ENCODE measurements around the gene SLC25A6. TPM values are rescaled to one million over a fixed set of nuclear protein-coding genes. Genes with fewer than 3 reads are reported as not detected.

Gene SLC25A6
- polyA plus RNA-seq, 1 donor from 2014 or later: 184 TPM

DNA sequence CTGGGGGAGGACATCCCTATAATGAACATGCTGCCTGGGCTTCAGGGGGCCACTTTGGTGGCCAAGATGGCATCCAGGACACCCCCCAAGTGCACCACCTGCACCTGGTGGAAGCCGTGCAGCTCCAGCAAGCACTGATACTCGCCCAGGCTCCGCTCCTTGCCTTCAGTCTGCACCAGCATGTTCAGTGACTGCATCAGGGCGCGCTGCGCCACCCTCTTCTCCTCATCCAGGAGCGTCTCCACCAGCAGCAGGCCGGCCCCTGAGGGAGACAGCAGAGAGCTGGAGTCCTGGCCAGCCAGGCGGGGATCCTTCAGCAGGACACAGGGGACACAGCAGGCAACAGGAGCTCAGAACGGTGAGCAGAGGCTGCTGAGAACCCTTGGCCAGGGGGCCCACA, 11.3 kb upstream of the SLC25A6 start:
- no peaks in the 10 kb centered on the region for H3K9me3 ChIP-seq (ENCODE audit: low read length)
- no peaks in the 10 kb centered on the region for H3K9me2 ChIP-seq (ENCODE audit: insufficient read depth, low read length)
- no peak overlapping the region for H3K9ac ChIP-seq (ENCODE audit: low read length)
- H3K4me2 ChIP-seq (ENCODE audit: low read length): no peak overlapping the region
- no peak overlapping the region for H3K27ac ChIP-seq (ENCODE audit: low read length)
- no peaks in the 10 kb centered on the region for H3K79me2 ChIP-seq (replicated peaks; ENCODE audit: insufficient read depth, low read length)
- TF ChIP-seq MXI1 (conservative IDR thresholded peaks at IDR 0.05; ENCODE audit: poor library complexity, severe bottlenecking) (no peak), RAD21 (conservative IDR thresholded peaks at IDR 0.05) (no peak), SMC3 (conservative IDR thresholded peaks at IDR 0.05; ENCODE audit: poor library complexity) (no peak), EZH2 (IDR thresholded peaks at IDR 0.05; ENCODE audit: borderline replicate concordance, insufficient read depth, low read length, poor library complexity, severe bottlenecking) (no peak), POLR2AphosphoS5 (IDR thresholded peaks at IDR 0.05) (no peak), TAF1 (IDR thresholded peaks at IDR 0.05; ENCODE audit: low read depth) (no peak), CTCF (IDR thresholded peaks at IDR 0.05; ENCODE audit: poor library complexity, severe bottlenecking) (no peak), EP300 (conservative IDR thresholded peaks at IDR 0.05; ENCODE audit: poor library complexity, severe bottlenecking) (no peak)
- H3K27me3 ChIP-seq (ENCODE audit: insufficient read depth, low read depth, low read length): no peaks in the 10 kb centered on the region
- H4K20me1 ChIP-seq (ENCODE audit: insufficient read depth): no peaks in the 10 kb centered on the region
- H3F3A ChIP-seq (ENCODE audit: insufficient read depth, low read length, poor library complexity, severe bottlenecking): no peaks in the 10 kb centered on the region
- no peak overlapping the region for H2AFZ ChIP-seq (ENCODE audit: low read depth, low read length)
- no peak overlapping the region for H3K4me3 ChIP-seq (ENCODE audit: low read length)
- peaks cover 17% of the 10 kb centered on the region for H3K36me3 ChIP-seq (ENCODE audit: insufficient read depth, low read length)

- no peaks in the 10 kb centered on the region for H3K9me3 ChIP-seq (ENCODE audit: low read length)
- no peak overlapping the region for H3K27ac ChIP-seq (ENCODE audit: low read length)
- no peaks in the 10 kb centered on the region for H3F3A ChIP-seq (ENCODE audit: insufficient read depth, low read length, poor library complexity, severe bottlenecking)
- H3K27me3 ChIP-seq (ENCODE audit: insufficient read depth, low read depth, low read length): no peaks in the 10 kb centered on the region
- H3K4me2 ChIP-seq (ENCODE audit: low read length): no peak overlapping the region
- TF ChIP-seq EP300 (conservative IDR thresholded peaks at IDR 0.05; ENCODE audit: poor library complexity, severe bottlenecking): no peak
- TF ChIP-seq EZH2 (IDR thresholded peaks at IDR 0.05; ENCODE audit: borderline replicate concordance, insufficient read depth, low read length, poor library complexity, severe bottlenecking): no peak
- TF ChIP-seq TAF1 (IDR thresholded peaks at IDR 0.05; ENCODE audit: low read depth): no peak
- TF ChIP-seq SMC3 (conservative IDR thresholded peaks at IDR 0.05; ENCODE audit: poor library complexity): no peak
- no peak for TF ChIP-seq MXI1 (conservative IDR thresholded peaks at IDR 0.05; ENCODE audit: poor library complexity, severe bottlenecking)
- TF ChIP-seq CTCF (IDR thresholded peaks at IDR 0.05; ENCODE audit: poor library complexity, severe bottlenecking): no peak
- no peak for TF ChIP-seq REST (IDR thresholded peaks at IDR 0.05; ENCODE audit: borderline replicate concordance)
- TF ChIP-seq POLR2AphosphoS5 (IDR thresholded peaks at IDR 0.05): no peak
- TF ChIP-seq RAD21 (conservative IDR thresholded peaks at IDR 0.05): no peak
- H3K36me3 ChIP-seq (ENCODE audit: insufficient read depth, low read length): peaks cover 11% of the 10 kb centered on the region
- H4K20me1 ChIP-seq (ENCODE audit: insufficient read depth): no peaks in the 10 kb centered on the region
- H3K9ac ChIP-seq (ENCODE audit: low read length): no peak overlapping the region
- H3K9me2 ChIP-seq (ENCODE audit: insufficient read depth, low read length): no peaks in the 10 kb centered on the region
- H3K79me2 ChIP-seq (replicated peaks; ENCODE audit: insufficient read depth, low read length): no peaks in the 10 kb centered on the region
- H2AFZ ChIP-seq (ENCODE audit: low read depth, low read length): no peak overlapping the region
- H3K4me3 ChIP-seq (ENCODE audit: low read length): no peak overlapping the region
These were observed 9.9 kb upstream of the SLC25A6 start for GRCh38 chrX:1401611-1402430.
